ENCODE results near the gene THRB. TPM values are rescaled to one million over a fixed set of nuclear protein-coding genes. Genes with fewer than 3 reads are reported as not detected.

The THRB gene
- total RNA-seq, 4 donors from 2014 or later: 6.3 to 10.3 (median 8.5) TPM

GRCh38 chr3:24211381-24211780 lies 283.3 kb downstream of the THRB start:
- peaks cover 0 to 22% (median 3%) of the 10 kb centered on the region in 4 donors for H3K4me1 ChIP-seq
- DNase-seq (ENCODE audit: low spot score in 2 of 2): no peak
- H3K27ac ChIP-seq: no peak overlapping the region
- H3K27me3 ChIP-seq: no peaks in the 10 kb centered on the region
- H3K9me3 ChIP-seq: no peaks in the 10 kb centered on the region
- no peak for TF ChIP-seq POLR2A (IDR thresholded peaks at IDR 0.05)
- TF ChIP-seq, protein P1, sequence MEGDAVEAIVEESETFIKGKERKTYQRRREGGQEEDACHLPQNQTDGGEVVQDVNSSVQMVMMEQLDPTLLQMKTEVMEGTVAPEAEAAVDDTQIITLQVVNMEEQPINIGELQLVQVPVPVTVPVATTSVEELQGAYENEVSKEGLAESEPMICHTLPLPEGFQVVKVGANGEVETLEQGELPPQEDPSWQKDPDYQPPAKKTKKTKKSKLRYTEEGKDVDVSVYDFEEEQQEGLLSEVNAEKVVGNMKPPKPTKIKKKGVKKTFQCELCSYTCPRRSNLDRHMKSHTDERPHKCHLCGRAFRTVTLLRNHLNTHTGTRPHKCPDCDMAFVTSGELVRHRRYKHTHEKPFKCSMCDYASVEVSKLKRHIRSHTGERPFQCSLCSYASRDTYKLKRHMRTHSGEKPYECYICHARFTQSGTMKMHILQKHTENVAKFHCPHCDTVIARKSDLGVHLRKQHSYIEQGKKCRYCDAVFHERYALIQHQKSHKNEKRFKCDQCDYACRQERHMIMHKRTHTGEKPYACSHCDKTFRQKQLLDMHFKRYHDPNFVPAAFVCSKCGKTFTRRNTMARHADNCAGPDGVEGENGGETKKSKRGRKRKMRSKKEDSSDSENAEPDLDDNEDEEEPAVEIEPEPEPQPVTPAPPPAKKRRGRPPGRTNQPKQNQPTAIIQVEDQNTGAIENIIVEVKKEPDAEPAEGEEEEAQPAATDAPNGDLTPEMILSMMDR (IDR thresholded peaks at IDR 0.05): no peak
- no peak for TF ChIP-seq EP300 (IDR thresholded peaks at IDR 0.05)
- no peaks in the 10 kb centered on the region for H3K36me3 ChIP-seq
- H3K4me3 ChIP-seq: no peak overlapping the region
- 81 to 91% methylated on average over 3 of the region's 3 CpGs for WGBS, 2 donors

- Histone ChIP-seq H3K4me3 (no peak overlapping the region), H3K27ac (no peak overlapping the region), H3K4me1 (no peaks in the 10 kb centered on the region), H3K36me3 (no peaks in the 10 kb centered on the region), H3K27me3 (no peaks in the 10 kb centered on the region), H3K9me3 (peaks cover 0 to 7% (median 0%) of the 10 kb centered on the region in 4 donors)
- DNase-seq (ENCODE audit: low spot score in 2 of 2): no peak
- TF ChIP-seq POLR2A (IDR thresholded peaks at IDR 0.05) (no peak), EP300 (IDR thresholded peaks at IDR 0.05) (no peak)
- TF ChIP-seq, protein P1 (IDR thresholded peaks at IDR 0.05): no peak
- 75 to 78% methylated on average over 2 of the region's 2 CpGs for WGBS, 2 donors
Observed at GRCh38 chr3:24202071-24202470, 292.6 kb downstream of the THRB start.

DNA sequence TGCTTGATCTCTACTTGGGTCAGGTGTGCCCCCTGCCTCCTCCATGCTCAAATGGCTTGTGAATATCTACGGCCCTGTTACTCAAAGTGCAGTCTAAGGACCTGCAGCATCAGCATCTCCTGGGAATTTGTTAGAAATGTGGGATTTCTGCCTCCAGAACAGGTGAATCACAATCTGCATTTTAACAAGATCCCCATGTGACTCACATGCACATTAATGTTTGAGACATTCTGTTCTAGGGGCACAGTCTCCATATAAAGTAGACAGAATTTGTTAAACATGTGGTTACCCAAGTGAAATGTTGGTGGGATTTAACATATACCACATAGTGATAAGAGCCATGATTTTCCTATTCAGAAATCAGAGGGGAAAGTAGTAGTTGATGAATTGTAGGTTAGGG lies 293.3 kb downstream of the THRB start:
- Histone ChIP-seq H3K36me3 (no peaks in the 10 kb centered on the region), H3K4me1 (no peaks in the 10 kb centered on the region), H3K9me3 (peaks cover 0 to 7% (median 0%) of the 10 kb centered on the region in 4 donors), H3K4me3 (no peak overlapping the region), H3K27me3 (no peaks in the 10 kb centered on the region), H3K27ac (no peak overlapping the region)
- DNase-seq (ENCODE audit: low spot score in 2 of 2): no peak
- TF ChIP-seq EP300 (IDR thresholded peaks at IDR 0.05) (no peak), POLR2A (IDR thresholded peaks at IDR 0.05) (no peak)
- TF ChIP-seq, protein P1 (IDR thresholded peaks at IDR 0.05): no peak
- 86 to 92% methylated on average over 1 of the region's 1 CpG for WGBS, 2 donors

DNA sequence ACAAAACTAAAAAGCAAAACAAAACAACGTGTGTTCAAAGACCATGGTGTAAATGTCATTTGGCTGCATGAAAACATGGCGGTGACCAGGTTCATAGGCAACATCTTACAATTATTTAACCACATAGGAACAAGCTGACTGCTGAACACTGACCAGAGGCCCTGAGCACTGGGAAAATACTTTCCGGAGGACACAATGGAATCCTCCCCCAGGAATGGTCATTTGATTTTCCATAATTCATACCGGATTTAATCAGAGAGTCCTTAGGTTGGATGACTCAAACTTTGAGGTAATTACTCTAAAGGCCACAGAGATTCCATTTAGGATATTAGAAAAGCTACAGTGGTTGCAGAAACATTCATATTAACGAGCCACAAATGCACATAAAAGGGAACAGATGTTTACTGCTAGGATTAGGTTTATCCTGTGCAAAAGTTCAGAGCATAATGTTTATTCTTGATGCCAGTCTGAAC lies 294.8 kb downstream of the THRB start:
- H3K36me3 ChIP-seq: no peaks in the 10 kb centered on the region
- H3K9me3 ChIP-seq: peaks cover 0 to 7% (median 0%) of the 10 kb centered on the region in 4 donors
- H3K4me1 ChIP-seq: no peaks in the 10 kb centered on the region
- DNase-seq (ENCODE audit: low spot score in 2 of 2): no peak
- H3K27ac ChIP-seq: no peak overlapping the region
- no peaks in the 10 kb centered on the region for H3K27me3 ChIP-seq
- WGBS, 2 donors: 59% methylated on average over 5 of the region's 5 CpGs
- no peak overlapping the region for H3K4me3 ChIP-seq
- TF ChIP-seq EP300 (IDR thresholded peaks at IDR 0.05): no peak
- TF ChIP-seq, protein P1 (IDR thresholded peaks at IDR 0.05): no peak
- no peak for TF ChIP-seq POLR2A (IDR thresholded peaks at IDR 0.05)

DNA sequence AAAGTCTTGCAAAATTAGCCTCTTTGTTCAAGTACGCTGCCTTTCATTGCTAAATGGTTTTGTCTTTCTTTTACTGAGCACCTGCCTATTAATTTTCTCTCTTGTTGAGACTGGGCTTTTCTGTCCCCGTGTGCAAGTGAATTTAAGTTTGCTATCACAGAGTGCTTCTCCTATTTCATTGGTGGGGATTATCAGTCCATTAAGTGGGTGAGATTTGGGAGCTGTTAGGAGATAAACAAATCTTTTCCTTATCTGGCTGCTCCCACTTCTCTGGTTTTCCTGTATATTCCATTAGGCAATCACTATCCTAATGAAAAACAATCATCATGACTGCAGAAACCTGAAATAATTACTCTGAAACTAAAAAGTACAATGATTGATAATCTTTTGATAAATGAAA lies 295.4 kb downstream of the THRB start:
- TF ChIP-seq POLR2A (IDR thresholded peaks at IDR 0.05) (no peak), EP300 (IDR thresholded peaks at IDR 0.05) (no peak)
- TF ChIP-seq, protein P1 (IDR thresholded peaks at IDR 0.05): no peak
- Histone ChIP-seq H3K4me1 (no peaks in the 10 kb centered on the region), H3K27ac (no peak overlapping the region), H3K9me3 (peaks cover 0 to 7% (median 0%) of the 10 kb centered on the region in 4 donors), H3K4me3 (no peak overlapping the region), H3K27me3 (no peaks in the 10 kb centered on the region), H3K36me3 (no peaks in the 10 kb centered on the region)
- DNase-seq (ENCODE audit: low spot score in 2 of 2): no peak
- WGBS, 2 donors: 82 to 85% methylated on average over 2 of the region's 2 CpGs
